HUES6 (cell line): ENCODE data around the gene TMA7B.

Source experiments
- H3K27ac ChIP-seq: 2 replicates; pipeline ENCODE4 v1.7.0; 2013; ENCODE audit warnings: low read depth, mild to moderate bottlenecking, low read length, inconsistent platforms
- H3K27me3 ChIP-seq: 2 replicates; pipeline ENCODE4 v1.6.1; 2013; ENCODE audit warnings: low read length; ENCODE audit not compliant: control insufficient read depth, insufficient read depth
- H3K36me3 ChIP-seq: 2 replicates; pipeline ENCODE4 v1.6.1; 2013; ENCODE audit warnings: low read length; ENCODE audit not compliant: control insufficient read depth, insufficient read depth
- H3K4me1 ChIP-seq: 2 replicates; pipeline ENCODE4 v1.6.1; 2013; ENCODE audit warnings: low read length; ENCODE audit not compliant: control insufficient read depth, insufficient read depth
- H3K4me3 ChIP-seq: 2 replicates; pipeline ENCODE4 v1.5.1; 2013; ENCODE audit warnings: low read depth, low read length
- H3K9ac ChIP-seq: one replicate; pipeline ENCODE4 v1.6.1; 2013; ENCODE audit warnings: mild to moderate bottlenecking, low read length
- H3K9me3 ChIP-seq: 2 replicates; pipeline ENCODE4 v1.6.1; 2013; ENCODE audit warnings: low read depth, low read length; ENCODE audit not compliant: control insufficient read depth, insufficient read depth

TMA7B gene

DNA sequence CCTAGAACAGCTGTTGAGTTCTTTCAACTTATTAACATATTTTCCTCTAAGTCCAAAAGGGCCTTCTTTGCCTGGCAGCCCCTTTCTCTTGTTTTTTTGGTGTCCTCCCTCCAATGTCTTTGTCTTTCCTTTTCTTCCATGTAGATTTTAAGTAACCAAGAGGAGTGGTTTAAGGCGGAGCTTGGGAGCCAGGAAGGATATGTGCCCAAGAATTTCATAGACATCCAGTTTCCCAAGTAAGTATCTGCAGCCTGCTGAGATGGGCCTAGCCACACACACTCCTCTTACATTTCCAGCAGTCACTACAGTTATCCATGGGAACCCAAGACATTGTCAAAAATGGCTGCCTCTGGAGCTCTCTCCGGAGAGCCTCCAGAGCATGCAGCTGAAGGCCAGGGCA is 4.5 kb upstream of the TMA7B start:
- Histone ChIP-seq H3K27me3 (peaks cover 3% of the 10 kb centered on the region), H3K9me3 (no peaks in the 10 kb centered on the region), H3K4me3 (no peak overlapping the region), H3K4me1 (peaks cover 28% of the 10 kb centered on the region), H3K9ac (no peak overlapping the region), H3K36me3 (no peaks in the 10 kb centered on the region), H3K27ac (no peak overlapping the region)

- Histone ChIP-seq H3K4me1 (peaks cover 28% of the 10 kb centered on the region), H3K36me3 (no peaks in the 10 kb centered on the region), H3K27me3 (peaks cover 3% of the 10 kb centered on the region), H3K9me3 (no peaks in the 10 kb centered on the region), H3K27ac (no peak overlapping the region), H3K4me3 (no peak overlapping the region), H3K9ac (no peak overlapping the region)
These were observed 3.1 kb upstream of the TMA7B start for GRCh38 chr22:39956932-39957664.

DNA sequence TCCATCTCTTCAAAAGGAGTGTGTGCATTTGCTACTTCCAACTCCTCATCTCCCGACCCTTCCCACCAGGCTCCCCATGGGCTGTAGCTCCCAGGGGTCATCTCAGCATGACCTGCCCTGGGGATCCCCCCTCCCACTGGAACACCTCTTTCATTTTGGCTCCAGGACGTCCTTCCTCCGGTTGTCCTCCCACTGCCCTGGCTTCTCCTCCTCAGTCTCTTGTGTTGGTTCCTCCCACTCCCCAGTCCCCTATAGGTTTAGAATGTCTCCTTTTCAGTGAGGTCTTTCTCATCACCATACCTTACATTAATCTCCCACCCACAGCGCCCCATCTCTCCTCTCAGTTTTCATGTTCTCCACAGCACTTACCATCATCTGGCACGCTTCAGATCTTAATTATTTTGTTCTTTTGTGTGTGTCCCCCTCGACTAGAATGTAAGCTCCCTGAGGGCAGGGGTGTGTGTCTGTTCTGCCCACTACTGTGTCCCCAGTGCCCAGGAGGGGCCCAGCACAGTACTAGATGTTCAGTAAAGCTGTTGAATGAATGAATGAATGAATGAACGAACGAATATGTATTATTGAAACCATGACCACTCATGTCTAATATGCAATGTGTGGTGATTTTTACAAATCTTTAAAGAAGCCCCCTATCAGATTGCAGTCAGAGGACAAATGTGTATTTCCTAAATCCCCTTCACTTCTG is 2.0 kb upstream of the TMA7B start:
- H3K27ac ChIP-seq, result no peak overlapping the region
- peaks cover 3% of the 10 kb centered on the region for H3K27me3 ChIP-seq
- peaks cover 28% of the 10 kb centered on the region for H3K4me1 ChIP-seq
- H3K9me3 ChIP-seq, result no peaks in the 10 kb centered on the region
- no peak overlapping the region for H3K9ac ChIP-seq
- no peak overlapping the region for H3K4me3 ChIP-seq
- no peaks in the 10 kb centered on the region for H3K36me3 ChIP-seq

- Histone ChIP-seq H3K27ac (no peak overlapping the region), H3K27me3 (peaks cover 3% of the 10 kb centered on the region), H3K36me3 (no peaks in the 10 kb centered on the region), H3K4me1 (peaks cover 19% of the 10 kb centered on the region), H3K9me3 (no peaks in the 10 kb centered on the region), H3K9ac (no peak overlapping the region), H3K4me3 (no peak overlapping the region)
These were observed 1.1 kb upstream of the TMA7B start for GRCh38 chr22:39958949-39959639.

DNA sequence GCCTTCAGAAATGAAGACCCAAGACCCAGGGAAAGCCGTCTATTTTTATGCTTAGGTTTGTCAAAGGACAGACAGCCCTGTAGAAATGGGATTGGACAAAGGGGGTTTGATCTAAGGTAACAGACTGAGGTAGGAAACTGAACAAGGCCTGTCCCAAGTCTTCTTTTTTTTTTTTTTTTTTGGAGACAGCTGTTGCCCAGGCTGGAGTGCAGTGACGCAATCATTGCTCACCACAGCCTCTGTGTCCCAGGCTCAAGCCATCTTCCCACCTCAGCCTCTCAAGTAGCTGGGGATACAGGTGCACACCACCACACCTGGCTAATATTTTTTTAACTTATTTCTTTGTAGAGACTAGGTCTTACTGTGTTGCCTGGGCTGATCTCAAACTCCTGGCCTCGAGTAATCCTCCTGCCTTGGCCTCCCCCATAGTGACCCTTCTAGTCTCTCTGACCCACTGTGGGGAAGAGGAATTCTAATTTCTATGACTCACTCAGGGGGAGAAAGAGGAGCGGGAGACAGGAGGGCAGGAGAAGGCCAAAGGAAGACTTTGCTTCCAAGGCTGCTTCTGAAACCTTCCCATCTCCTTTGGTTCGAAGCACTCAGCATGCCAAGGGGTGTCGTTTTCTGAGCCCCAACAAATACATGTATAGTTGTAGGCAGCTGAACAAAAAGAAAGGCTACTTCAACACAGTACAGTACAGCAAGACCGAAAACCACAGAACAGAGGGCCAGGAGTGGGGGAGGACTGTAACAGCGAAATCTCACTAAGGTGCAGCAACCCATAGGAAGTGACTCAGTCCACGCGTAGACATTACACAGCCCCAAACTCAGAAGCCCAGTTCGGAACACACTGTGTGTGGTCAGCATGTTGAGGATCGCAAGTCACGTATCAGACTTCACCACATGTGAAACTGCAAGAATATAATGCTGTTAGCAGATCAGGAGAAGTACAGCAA is 872 bp downstream of the TMA7B start:
- no peak overlapping the region for H3K9ac ChIP-seq
- no peaks in the 10 kb centered on the region for H3K9me3 ChIP-seq
- H3K27ac ChIP-seq, result no peak overlapping the region
- peaks cover 3% of the 10 kb centered on the region for H3K27me3 ChIP-seq
- H3K4me1 ChIP-seq, result peaks cover 19% of the 10 kb centered on the region
- H3K36me3 ChIP-seq, result no peaks in the 10 kb centered on the region
- H3K4me3 ChIP-seq, result no peak overlapping the region

- H3K27me3 ChIP-seq, result peaks cover 3% of the 10 kb centered on the region
- peaks cover 18% of the 10 kb centered on the region for H3K4me1 ChIP-seq
- no peaks in the 10 kb centered on the region for H3K9me3 ChIP-seq
- no peak overlapping the region for H3K4me3 ChIP-seq
- no peak overlapping the region for H3K27ac ChIP-seq
- no peak overlapping the region for H3K9ac ChIP-seq
- H3K36me3 ChIP-seq, result no peaks in the 10 kb centered on the region
These were observed 1.9 kb downstream of the TMA7B start for GRCh38 chr22:39962071-39962470.

DNA sequence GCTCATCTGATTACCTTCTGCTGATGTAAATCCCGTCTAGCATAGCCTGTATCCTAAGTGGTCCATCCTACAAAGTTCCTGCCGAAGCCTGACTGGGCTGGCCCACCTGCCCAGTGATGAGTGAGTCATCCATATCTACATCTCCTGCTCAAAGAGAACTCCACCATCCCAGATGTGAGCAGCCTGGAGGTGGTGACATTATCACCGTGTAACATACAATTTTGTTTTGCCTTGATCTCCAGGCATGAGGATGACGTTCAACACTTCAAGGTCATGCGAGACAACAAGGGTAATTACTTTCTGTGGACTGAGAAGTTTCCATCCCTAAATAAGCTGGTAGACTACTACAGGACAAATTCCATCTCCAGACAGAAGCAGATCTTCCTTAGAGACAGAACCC is 5.6 kb downstream of the TMA7B start:
- no peaks in the 10 kb centered on the region for H3K4me1 ChIP-seq
- no peaks in the 10 kb centered on the region for H3K9me3 ChIP-seq
- H3K36me3 ChIP-seq, result no peaks in the 10 kb centered on the region
- no peak overlapping the region for H3K27ac ChIP-seq
- no peaks in the 10 kb centered on the region for H3K27me3 ChIP-seq
- no peak overlapping the region for H3K4me3 ChIP-seq
- no peak overlapping the region for H3K9ac ChIP-seq

DNA sequence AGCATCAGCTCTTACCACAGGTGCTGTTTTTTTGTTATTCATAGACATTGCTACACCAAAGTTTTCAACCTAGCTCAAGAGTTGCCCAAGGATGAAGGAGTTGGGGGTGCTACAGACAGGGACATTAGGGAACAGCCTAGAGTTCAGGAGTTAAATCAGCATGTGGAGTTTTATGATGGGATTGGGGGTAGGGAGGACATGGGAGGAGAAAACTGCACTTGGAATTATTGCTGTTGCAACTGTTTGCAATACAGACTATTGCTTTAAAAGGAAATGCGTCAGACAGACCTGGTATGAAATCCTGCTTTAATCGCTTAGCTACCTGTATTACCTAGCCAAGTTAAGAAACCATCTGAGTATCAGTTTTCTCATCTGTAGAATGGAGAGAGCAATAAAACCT is 6.3 kb downstream of the TMA7B start:
- Histone ChIP-seq H3K4me1 (no peaks in the 10 kb centered on the region), H3K36me3 (no peaks in the 10 kb centered on the region), H3K27ac (no peak overlapping the region), H3K9me3 (no peaks in the 10 kb centered on the region), H3K9ac (no peak overlapping the region), H3K4me3 (no peak overlapping the region), H3K27me3 (no peaks in the 10 kb centered on the region)

- Histone ChIP-seq H3K27me3 (no peaks in the 10 kb centered on the region; the same call in 1 of the 2 replicates), H3K36me3 (no peaks in the 10 kb centered on the region), H3K4me3 (no peak overlapping the region), H3K9ac (no peak overlapping the region), H3K4me1 (no peaks in the 10 kb centered on the region), H3K9me3 (no peaks in the 10 kb centered on the region), H3K27ac (no peak overlapping the region)
These were observed 7.1 kb downstream of the TMA7B start for GRCh38 chr22:39967103-39967829.
